Upper lobe of right lung (tissue), 1 donor: ENCODE measurements around the gene VEZF1. TPM values are rescaled to one million over a fixed set of nuclear protein-coding genes. Genes with fewer than 3 reads are reported as not detected.
"Not testable (repeated sequence)": the region's sequence is repeated elsewhere in the genome, so short reads cannot be mapped to it uniquely, and the experiment has no call there.

ENCODE experiments used
- ATAC-seq: fragments of 200-7000 bp; cut with Tn5 transposase; one replicate; pipeline ENCODE4 v1.9.1; 2020; ENCODE audit warnings: mild to moderate bottlenecking, moderate library complexity
- DNase-seq: peaks from one replicate; pipeline ENCODE4 v3.0.0-alpha.2; 2020
- H3K27ac ChIP-seq: fragments of 200-600 bp; one replicate; pipeline ENCODE4 v1.8.0; 2022
- H3K27me3 ChIP-seq: fragments of 200-600 bp; one replicate; pipeline ENCODE4 v1.8.0; 2022; ENCODE audit warnings: mild to moderate bottlenecking
- H3K36me3 ChIP-seq: fragments of 200-600 bp; one replicate; pipeline ENCODE4 v1.8.0; 2022
- H3K4me1 ChIP-seq: fragments of 200-600 bp; one replicate; pipeline ENCODE4 v1.8.0; 2022
- H3K4me3 ChIP-seq: fragments of 200-600 bp; one replicate; pipeline ENCODE4 v1.8.0; 2022; ENCODE audit warnings: mild to moderate bottlenecking
- H3K9me3 ChIP-seq: fragments of 200-600 bp; one replicate; pipeline ENCODE4 v1.8.0; 2022
- CTCF ChIP-seq: fragments of 200-600 bp; IDR thresholded peaks from one replicate; pipeline ENCODE4 v1.8.0; 2022; ENCODE audit warnings: antibody characterized with exemption
- intact Hi-C: fragments of 100-400 bp; cut with DNase I; formaldehyde crosslinking; loops from one replicate; pipeline ENCODE4 v1.11.0; 2022
- total RNA-seq: library from RNA; stranded (reverse); fragmentation: NEBNext Ultra II Directional; extraction: Animal tissue kit (Norgen Biotek cat#: 25700); gene quantifications from one replicate; pipeline ENCODE4 v1.2.1, GENCODE V29; 2021
- donor health status: DM: no; HTN: yes; CAD: no; lungs with severe emphysema.

The VEZF1 gene
- total RNA-seq, 1 donor from 2014 or later, result 77.1 TPM

GRCh38 chr17:57965521-57966160, 22.4 kb downstream of the VEZF1 start:
- Histone ChIP-seq H3K4me3 (no peak overlapping the region), H3K27me3 (no peaks in the 10 kb centered on the region), H3K4me1 (no peaks in the 10 kb centered on the region), H3K36me3 (no peaks in the 10 kb centered on the region), H3K27ac (no peak overlapping the region), H3K9me3 (no peaks in the 10 kb centered on the region)
- no peak for TF ChIP-seq CTCF
- DNase-seq (peak; percentile 40), ATAC-seq (no peak)
- intact Hi-C loops, result no loop called here

GRCh38 chr17:57963149-57963511, 24.9 kb downstream of the VEZF1 start:
- Histone ChIP-seq H3K4me1 (no peaks in the 10 kb centered on the region), H3K9me3 (no peaks in the 10 kb centered on the region), H3K36me3 (no peaks in the 10 kb centered on the region), H3K27ac (no peak overlapping the region), H3K4me3 (no peak overlapping the region), H3K27me3 (no peaks in the 10 kb centered on the region)
- intact Hi-C loops, result no loop called here
- ATAC-seq (no peak), DNase-seq (no peak)
- no peak for TF ChIP-seq CTCF

- Histone ChIP-seq H3K27me3 (no peaks in the 10 kb centered on the region), H3K27ac (no peak overlapping the region), H3K4me1 (no peaks in the 10 kb centered on the region), H3K4me3 (no peak overlapping the region), H3K9me3 (no peaks in the 10 kb centered on the region), H3K36me3 (no peaks in the 10 kb centered on the region)
- no peak for TF ChIP-seq CTCF
- peak; percentile 69 for ATAC-seq
- DNase-seq, result no peak
- intact Hi-C loops, result no loop called here
Measured at GRCh38 chr17:57962279-57963148, 25.5 kb downstream of the VEZF1 start.

GRCh38 chr17:57959929-57960328, 28.1 kb downstream of the VEZF1 start:
- intact Hi-C loops, result no loop called here
- H3K36me3 ChIP-seq, result no peaks in the 10 kb centered on the region

DNA sequence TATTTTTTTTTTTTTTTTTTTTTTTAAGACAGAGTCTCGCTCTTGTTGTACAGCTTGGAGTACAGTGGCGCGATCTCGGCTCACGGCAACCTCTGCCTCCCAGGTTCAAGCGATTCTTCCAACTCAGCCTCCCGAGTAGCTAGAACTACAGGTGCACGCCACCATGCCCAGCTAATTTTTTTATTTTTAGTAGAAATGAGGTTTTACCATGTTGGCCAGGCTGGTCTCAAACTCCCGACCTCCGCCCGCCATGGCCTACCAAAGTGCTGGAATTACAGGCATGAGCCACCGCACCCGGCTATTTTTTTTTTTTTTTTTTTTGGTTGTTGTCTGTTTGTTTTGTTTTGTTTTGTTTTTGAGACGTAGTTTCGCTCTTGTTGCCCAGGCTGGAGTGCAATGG, 29.7 kb downstream of the VEZF1 start:
- H3K27ac ChIP-seq, H3K4me1 ChIP-seq, H3K9me3 ChIP-seq, H3K27me3 ChIP-seq, intact Hi-C loops, H3K4me3 ChIP-seq, DNase-seq, H3K36me3 ChIP-seq, ATAC-seq: not testable (repeated sequence)

More at GRCh38 chr17:57959929-57960328, 28.1 kb downstream of the VEZF1 start:
- Histone ChIP-seq H3K27me3 (no peaks in the 10 kb centered on the region), H3K4me1 (peaks cover 10% of the 10 kb centered on the region), H3K4me3 (no peak overlapping the region), H3K27ac (no peak overlapping the region), H3K9me3 (no peaks in the 10 kb centered on the region)
- DNase-seq (no peak), ATAC-seq (no peak)
- no peak for TF ChIP-seq CTCF

GRCh38 chr17:57957886-57958285, 30.2 kb downstream of the VEZF1 start:
- H3K27ac ChIP-seq, result no peak overlapping the region
- H3K4me1 ChIP-seq, result peaks cover 10% of the 10 kb centered on the region
- DNase-seq (no peak), ATAC-seq (no peak)
- H3K36me3 ChIP-seq, result no peaks in the 10 kb centered on the region
- intact Hi-C loops, result no loop called here
- TF ChIP-seq CTCF, result no peak
- no peak overlapping the region for H3K4me3 ChIP-seq
- H3K27me3 ChIP-seq, result no peaks in the 10 kb centered on the region
- no peaks in the 10 kb centered on the region for H3K9me3 ChIP-seq
